AG09309 (cell line): ENCODE measurements around the gene NPIPB13.
"Not testable (repeated sequence)": the region's sequence is repeated elsewhere in the genome, so short reads cannot be mapped to it uniquely, and the experiment has no call there.

Source experiments
- DNase-seq: peaks from one replicate; pipeline ENCODE4 v3.0.0-alpha.2; 2010; ENCODE audit warnings: low read depth
- H3K4me3 ChIP-seq: 2 replicates; pipeline ENCODE4 v1.5.1; 2011; ENCODE audit warnings: mild to moderate bottlenecking, low read depth, low read length, moderate library complexity; ENCODE audit not compliant: control insufficient read depth

NPIPB13 gene

GRCh38 chr16:30248379-30248778 lies at the start of gene NPIPB13:
Gene NPIPB13, minus strand, starts transcription at chr16:30248479. Its CDS starts 2,906 bp downstream, at chr16:30245573.
- not testable (repeated sequence) for DNase-seq, H3K4me3 ChIP-seq

- not testable (repeated sequence) for H3K4me3 ChIP-seq, DNase-seq
These were observed 34.1 kb upstream of the NPIPB13 start for GRCh38 chr16:30282357-30282756.

DNA sequence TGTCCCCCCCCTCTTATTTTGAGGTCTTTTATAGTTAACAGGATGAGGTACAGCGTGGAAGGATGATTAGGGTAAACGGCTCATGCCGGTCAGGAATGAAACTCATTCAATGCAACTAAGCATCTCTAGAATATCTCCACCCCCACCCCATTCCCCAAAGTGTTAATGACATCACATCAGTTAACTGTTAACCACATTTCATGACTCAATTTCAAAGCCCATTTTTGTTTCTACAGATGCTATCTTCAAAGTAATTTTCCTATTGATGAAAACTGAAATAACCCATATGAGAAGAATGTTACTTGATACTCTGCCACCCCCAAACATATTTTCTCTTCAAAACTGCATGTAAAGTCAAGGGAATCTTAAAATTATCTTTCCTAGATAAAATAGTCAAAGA lies 30.2 kb upstream of the NPIPB13 start:
- DNase-seq, H3K4me3 ChIP-seq: not testable (repeated sequence)

DNA sequence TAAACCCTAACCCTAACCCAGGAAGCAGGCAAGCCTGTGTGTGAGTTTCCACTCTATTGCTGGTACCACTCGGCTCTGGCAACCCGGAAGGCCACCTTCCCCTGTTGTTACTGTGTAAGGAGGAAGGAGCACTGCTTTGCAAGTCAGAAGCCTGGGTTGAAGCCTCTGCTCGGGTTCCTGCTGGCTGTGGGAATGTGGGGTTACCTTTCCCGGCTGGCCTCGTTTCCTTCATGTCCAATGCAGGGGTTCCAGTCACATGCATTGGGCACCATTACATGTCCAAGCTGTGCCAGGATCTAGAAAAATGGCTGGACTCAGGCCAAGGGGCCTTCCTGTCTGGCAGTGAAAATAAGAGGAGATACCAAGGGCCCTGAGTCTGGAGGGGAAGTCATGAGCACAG lies 31.2 kb downstream of the NPIPB13 start:
- DNase-seq, H3K4me3 ChIP-seq: not testable (repeated sequence)

DNA sequence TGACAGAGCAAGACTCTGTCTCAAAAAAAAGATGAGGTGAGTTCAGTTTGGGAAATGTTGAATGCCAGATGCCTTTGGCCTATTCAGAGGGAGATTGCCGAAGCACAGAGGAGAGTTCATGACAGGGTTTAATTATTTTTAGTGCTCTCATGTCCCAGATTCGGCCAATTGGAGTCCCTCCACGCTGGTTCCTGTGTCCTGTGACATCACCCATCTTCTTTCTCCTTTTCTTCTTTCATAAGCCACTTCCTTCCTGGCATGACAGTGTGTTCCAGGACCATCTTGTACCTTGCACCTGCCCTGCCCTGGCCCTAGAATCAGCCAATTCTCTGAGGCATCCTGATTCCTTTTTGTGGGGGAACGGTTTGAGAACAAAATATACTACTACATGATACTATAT lies 36.9 kb downstream of the NPIPB13 start:
- not testable (repeated sequence) for DNase-seq, H3K4me3 ChIP-seq

- H3K4me3 ChIP-seq, DNase-seq: not testable (repeated sequence)
These were observed 39.2 kb downstream of the NPIPB13 start for GRCh38 chr16:30209032-30209431.

DNA sequence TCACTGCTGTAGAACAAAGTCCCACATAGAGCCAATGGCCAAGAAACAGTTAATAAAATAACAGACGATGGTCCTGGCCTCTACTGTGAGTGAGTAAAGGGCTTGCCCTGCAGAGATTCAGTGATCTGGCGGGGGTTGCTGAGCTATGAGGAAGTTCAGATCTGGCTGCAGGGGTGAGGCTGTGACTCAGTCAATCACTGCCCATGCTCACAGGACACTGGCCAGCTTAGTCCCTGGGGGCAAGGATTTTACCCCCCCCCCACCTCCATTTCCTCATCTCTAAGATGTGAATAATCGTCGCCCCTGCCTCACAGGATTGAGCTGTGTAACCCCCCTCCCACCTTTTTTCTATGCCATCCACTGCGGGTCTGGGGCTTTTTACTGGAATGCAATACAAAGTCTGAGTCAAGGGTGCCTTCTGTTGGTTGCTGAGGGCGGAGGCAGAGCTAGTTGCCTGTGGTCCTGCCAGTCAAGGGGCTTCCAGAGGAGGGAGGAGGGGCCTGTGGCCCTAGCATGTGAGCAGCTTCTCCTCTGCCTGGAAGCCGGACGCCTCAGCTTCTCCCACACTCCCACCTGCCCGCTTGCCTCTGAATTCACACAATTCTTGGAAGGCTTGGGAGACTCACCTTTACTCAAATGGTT lies 41.1 kb downstream of the NPIPB13 start:
- not testable (repeated sequence) for DNase-seq, H3K4me3 ChIP-seq

GRCh38 chr16:30206252-30206651 lies 42.0 kb downstream of the NPIPB13 start:
- peak overlapping the region; percentile 44; the same call in 1 of the 2 replicates for H3K4me3 ChIP-seq
- not testable (repeated sequence) for DNase-seq

DNA sequence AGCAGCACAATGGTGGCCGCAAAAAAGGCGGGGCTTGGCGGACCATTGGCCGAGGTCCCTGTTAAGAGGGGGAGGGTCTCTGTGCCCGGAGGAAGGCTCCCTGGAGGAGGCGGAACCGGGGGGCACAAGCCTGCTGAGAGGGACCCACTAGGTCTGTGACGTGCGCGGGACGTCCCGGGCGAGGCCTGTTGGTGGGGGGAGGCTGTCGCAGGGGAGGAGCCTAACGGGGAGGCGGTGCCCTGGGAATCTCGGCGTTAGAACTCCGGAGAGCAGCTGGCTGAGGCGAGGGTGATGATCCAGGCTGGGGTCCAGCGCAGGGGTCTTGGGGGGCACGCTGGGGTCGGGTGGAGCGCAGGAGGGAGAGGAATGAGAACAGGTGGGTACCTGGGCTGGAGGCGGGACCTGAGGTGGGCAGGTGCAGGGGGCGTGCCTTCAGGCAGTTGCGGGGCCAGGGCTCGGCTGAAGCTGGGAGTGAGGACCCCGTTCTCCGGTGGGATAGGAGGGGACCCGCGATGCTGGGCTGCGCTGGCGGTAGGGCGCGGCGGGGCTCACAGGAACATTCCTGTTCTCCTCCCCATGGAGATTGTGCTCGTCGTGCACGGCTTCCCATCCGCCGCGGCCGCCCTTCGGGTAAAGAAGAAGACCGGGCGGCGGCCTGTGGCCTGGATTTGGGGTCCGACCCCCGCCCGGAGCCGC lies 42.6 kb downstream of the NPIPB13 start:
- H3K4me3 ChIP-seq, result peak overlapping the region; percentile 44
- not testable (repeated sequence) for DNase-seq

GRCh38 chr16:30199608-30200343 lies 48.5 kb downstream of the NPIPB13 start:
- not testable (repeated sequence) for DNase-seq, H3K4me3 ChIP-seq

- H3K4me3 ChIP-seq, DNase-seq: not testable (repeated sequence)
These were observed 49.2 kb downstream of the NPIPB13 start, which contains the start of gene SULT1A3 for GRCh38 chr16:30199049-30199448. Gene SULT1A3, plus strand, starts transcription at chr16:30199255. Its CDS starts 1,474 bp downstream, at chr16:30200729.
